D721Med (cell line): ENCODE results near the gene MATCAP1.

Experiments used
- DNase-seq: peaks from one replicate; pipeline ENCODE4 v3.0.0; 2011; ENCODE audit warnings: low spot score; ENCODE audit not compliant: insufficient read length
- FAIRE-seq: peaks from 2 replicates; lab custom pipeline; 2011; peaks lifted over from hg19 to GRCh38; lab: Jason Lieb, UNC
- TF ChIP-seq, protein P1 (sequence below): IDR thresholded peaks from 2 replicates; pipeline ENCODE4 v1.5.1; 2012; ENCODE audit warnings: mild to moderate bottlenecking, control low read depth; ENCODE audit not compliant: insufficient read depth; ENCODE audit errors: missing control alignments

The MATCAP1 gene

DNA sequence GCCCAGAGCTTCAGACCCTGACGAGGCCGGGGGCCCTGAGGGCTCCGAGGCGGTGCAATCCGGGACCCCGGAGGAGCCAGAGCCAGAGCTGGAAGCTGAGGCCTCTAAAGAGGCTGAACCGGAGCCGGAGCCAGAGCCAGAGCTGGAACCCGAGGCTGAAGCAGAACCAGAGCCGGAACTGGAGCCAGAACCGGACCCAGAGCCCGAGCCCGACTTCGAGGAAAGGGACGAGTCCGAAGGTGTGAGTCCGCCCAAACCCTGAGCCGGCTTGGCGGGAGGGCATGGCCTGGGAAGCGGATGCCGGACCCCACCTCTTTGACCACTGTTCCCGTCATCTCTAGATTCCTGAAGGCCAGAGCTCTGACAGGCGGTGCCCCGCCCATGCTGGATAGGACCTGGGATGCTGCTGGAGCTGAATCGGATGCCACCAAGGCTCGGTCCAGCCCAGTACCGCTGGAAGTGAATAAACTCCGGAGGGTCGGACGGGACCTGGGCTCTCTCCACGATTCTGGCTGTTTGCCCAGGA, 9.0 kb downstream of the MATCAP1 start:
- no peak for FAIRE-seq
- DNase-seq = no peak
- TF ChIP-seq, protein P1, sequence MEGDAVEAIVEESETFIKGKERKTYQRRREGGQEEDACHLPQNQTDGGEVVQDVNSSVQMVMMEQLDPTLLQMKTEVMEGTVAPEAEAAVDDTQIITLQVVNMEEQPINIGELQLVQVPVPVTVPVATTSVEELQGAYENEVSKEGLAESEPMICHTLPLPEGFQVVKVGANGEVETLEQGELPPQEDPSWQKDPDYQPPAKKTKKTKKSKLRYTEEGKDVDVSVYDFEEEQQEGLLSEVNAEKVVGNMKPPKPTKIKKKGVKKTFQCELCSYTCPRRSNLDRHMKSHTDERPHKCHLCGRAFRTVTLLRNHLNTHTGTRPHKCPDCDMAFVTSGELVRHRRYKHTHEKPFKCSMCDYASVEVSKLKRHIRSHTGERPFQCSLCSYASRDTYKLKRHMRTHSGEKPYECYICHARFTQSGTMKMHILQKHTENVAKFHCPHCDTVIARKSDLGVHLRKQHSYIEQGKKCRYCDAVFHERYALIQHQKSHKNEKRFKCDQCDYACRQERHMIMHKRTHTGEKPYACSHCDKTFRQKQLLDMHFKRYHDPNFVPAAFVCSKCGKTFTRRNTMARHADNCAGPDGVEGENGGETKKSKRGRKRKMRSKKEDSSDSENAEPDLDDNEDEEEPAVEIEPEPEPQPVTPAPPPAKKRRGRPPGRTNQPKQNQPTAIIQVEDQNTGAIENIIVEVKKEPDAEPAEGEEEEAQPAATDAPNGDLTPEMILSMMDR = no peak

DNA sequence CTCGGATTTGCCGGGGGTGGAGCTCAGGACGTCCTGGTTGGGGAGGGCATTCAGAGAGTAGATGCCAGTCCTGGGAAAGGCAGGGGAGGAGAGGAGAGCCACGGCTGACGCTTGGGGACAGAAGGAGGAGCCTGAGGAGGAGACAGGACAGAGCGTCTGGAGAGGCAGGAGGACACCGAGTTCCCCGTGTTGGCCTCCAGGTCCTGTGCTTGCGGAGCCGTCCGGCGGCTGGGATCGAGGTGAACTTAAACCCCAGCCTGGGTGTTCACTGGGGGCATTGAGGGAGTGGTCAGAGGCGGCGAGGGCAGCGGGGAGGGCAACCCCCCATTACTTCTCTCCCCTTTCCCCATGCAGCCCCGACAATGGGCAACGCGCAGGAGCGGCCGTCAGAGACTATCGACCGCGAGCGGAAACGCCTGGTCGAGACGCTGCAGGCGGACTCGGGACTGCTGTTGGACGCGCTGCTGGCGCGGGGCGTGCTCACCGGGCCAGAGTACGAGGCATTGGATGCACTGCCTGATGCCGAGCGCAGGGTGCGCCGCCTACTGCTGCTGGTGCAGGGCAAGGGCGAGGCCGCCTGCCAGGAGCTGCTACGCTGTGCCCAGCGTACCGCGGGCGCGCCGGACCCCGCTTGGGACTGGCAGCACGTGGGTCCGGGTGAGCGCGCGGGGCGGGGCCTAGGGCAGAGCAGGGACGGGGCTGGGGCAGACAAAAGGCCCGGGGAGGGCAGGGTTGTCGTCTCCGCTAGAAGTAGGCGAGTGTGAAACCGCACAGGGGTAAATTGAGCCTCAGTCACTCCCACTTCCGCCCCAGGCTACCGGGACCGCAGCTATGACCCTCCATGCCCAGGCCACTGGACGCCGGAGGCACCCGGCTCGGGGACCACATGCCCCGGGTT, 9.7 kb downstream of the MATCAP1 start:
- FAIRE-seq (no peak), DNase-seq (no peak)
- TF ChIP-seq, protein P1 = peak; percentile 23

DNA sequence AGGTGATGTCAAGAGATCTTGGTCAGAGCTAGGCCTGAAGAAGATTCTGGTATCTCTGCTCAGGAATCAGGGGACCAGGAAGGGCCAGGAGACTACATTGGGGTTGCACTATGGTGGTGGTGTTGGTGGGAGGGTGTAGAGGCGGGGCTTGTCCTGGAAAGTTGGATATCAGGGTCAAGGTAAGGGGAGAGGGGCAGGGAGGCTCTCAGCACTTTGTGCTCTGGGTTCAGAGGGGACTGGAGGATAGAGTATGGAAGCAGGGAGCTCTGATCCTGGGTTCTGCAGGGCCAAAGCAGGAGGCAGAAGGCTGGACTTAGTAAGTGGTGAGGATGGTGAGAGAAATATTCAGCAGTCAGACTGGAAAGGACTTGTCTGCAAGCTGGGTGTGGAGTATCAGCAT, 10.4 kb downstream of the MATCAP1 start:
- TF ChIP-seq, protein P1 = no peak
- no peak for FAIRE-seq

DNA sequence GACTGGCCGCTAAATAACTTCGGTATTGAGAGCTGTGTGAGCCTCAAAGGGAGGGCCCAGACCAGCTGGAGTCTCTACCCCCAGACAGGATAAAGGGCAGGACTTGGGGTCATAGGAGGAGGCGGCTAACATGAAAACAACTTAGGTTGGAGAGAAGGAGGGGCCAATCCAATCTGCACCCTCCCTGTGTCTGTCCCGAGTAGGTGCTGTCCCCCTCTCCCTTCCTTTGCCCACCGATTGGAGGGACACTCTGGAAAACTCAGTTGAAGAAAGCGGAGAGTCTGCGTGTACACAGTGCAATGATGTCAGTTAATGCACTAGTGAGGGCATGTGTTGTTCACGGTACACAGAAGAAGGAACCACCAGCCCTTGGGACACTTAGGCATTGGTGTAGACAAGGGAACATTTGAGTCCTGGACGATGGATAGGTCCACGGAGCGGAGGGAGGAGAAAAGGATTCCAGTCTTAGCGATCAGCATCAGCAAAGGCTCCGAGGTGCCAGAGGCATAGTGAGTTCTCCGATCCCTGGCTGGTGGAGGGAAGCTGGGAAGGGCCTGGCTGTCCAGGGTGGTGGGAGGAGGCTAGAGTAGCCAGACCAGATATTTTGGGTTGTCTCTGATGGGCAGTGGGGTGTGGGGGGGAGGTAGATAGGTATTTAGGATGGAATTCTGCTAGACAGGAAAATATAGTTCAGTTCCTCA, 12.7 kb downstream of the MATCAP1 start:
- FAIRE-seq (no peak), DNase-seq (no peak)
- TF ChIP-seq, protein P1 = no peak

More for the DNA sequence above, 10.4 kb downstream of the MATCAP1 start:
- no peak for DNase-seq

DNA sequence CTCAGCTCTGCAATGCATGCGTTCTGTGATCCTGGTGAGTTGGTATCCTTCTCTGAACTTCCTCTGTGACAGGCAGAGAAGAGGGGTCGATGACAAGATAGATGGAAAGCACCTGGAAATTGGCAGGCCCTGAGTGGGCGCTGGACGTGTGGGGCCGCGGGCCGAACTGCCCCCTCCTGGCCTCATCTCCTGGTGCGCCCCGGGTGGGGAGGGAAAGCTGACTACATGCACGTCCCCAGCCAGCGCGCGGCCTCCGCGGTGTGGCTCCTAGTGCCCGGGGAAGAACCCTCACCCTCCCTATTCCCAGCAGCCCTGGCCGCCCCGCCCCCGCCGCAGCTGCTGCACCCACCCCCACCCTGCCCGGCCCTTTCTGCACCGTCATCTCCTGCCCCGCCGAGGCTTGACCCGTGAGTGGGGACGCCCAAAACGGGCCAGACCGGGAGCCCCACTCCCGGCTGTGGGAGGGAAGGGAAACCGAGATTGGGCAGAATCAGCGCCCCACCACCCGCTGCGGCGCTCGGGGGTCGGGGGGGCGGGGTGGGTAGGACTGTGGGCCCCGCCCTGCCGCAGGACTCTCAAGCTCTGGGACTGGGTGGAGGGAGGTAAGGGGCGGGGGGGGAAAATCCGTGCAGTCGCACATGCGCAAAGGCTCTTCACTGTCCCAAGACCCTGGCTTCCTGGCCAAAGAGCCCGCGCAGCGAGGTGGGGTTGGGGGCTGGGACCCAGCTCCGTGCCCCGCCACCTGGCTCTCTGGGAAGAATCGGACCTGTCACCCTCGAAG, 13.4 kb downstream of the MATCAP1 start, which contains the start of gene NOL3:
Gene NOL3 (plus strand): TSS at position 371 of the 781 bp plus-strand sequence.
- TF ChIP-seq, protein P1 = no peak
- no peak for FAIRE-seq
- peak; percentile 82 for DNase-seq

DNA sequence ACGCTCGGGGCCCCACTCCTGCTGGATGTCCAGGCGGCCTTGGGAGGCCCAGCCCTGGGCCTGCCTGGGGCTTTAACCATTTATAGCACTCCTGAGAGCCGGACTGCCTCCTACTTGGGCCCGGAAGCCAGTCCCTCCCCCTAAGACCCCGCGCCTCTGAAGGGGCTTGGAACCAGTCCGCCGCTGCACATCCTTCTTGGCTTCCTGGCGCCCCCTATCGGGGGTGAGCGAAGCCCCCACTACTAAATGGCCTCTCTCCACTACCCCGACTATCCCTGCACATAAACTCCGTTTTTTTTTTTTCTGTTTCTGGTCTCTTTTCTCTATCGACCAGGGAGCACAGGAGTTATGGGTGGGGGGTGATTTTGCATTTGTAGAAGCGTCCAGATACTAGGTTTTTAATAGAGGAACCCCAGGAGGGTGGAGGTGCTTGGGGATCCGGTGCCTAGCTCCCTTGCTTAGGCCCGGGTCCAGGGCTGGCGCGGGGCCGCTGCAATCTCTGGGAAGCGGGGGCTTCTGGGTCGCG, 14.1 kb downstream of the MATCAP1 start:
- DNase-seq (no peak), FAIRE-seq (no peak)
- TF ChIP-seq, protein P1 = peak; percentile 62
